ENCODE results near the gene PKP2.

PKP2 gene

DNA sequence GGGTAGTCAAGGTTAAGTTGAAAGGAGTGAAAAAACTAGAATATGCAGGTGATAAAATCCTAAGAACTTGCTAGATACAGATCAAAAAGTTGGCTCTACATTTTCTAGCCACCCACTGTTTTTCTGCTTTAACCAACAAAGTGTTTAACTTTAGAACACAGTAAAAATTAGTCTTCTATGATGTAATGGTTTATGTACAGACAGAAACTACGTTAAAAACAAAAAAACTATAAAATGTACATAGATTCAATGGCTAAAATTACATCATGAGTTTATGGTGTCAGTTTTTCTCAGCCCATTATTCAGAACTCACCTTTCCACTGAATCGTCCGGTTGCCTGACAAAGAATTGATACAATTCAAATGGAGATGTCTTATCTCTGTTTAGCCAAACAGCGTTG lies 143.0 kb downstream of the PKP2 start:
- DNase-seq (no peak), ATAC-seq (no peak)

GRCh38 chr12:32743264-32743663 lies 153.3 kb downstream of the PKP2 start:
- DNase-seq (no peak), ATAC-seq (no peak)

DNA sequence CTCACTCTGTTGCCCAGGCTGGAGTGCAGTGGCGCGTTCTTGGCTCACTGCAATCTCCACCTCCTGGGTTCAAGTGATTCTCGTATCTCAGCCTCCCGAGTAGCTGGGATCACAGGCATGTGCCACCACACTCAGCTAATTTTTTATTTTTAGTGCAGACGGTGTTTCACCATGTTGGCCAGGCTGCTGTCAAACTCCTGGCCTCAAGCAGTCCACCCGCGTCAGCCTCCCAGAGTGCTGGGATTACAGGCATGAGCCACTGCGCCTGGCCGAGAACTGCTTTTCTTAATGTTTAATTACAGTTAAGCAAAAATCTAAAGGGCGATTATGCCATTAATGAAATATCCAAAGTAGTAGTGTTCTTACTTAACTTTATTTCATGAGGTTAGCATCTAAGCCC lies 154.4 kb downstream of the PKP2 start:
- ATAC-seq: no peak
- no peak for DNase-seq
